ENCODE measurements around the gene EGFR. TPM values are rescaled to one million over a fixed set of nuclear protein-coding genes. Genes with fewer than 3 reads are reported as not detected.

The EGFR gene
- total and polyA plus RNA-seq, 2 donors (not counting 3 experiments of a cell fraction or from before 2014, with no cell fraction given), result 1.5 to 4.1 TPM

GRCh38 chr7:55251911-55252310 lies 233.1 kb downstream of the EGFR start:
- Histone ChIP-seq H4K20me1 (replicated peaks; ENCODE audit: control insufficient read depth, extremely low read depth, insufficient read depth, low read length) (no peaks in the 10 kb centered on the region), H3K9ac (replicated peaks; ENCODE audit: extremely low read depth, insufficient read depth, low read length) (no peak overlapping the region), H3K36me3 (ENCODE audit: control insufficient read depth in 2 of 2, extremely low read depth in 1 of 2, insufficient read depth in 2 of 2, low read length in 2 of 2) (no peaks in the 10 kb centered on the region), H3K4me2 (ENCODE audit: insufficient read depth, low read length) (no peak overlapping the region), H3K27ac (ENCODE audit: insufficient read depth, low read depth, low read length) (no peak overlapping the region), H3K4me1 (ENCODE audit: control insufficient read depth, extremely low read depth, insufficient read depth, low read length) (peaks cover 9% of the 10 kb centered on the region), H3K9me3 (replicated peaks; ENCODE audit: control insufficient read depth, insufficient read depth, low read length) (no peaks in the 10 kb centered on the region), H3K27me3 (ENCODE audit: control insufficient read depth in 2 of 2, insufficient read depth in 2 of 2, low read length in 2 of 2) (peaks cover 37 to 38% of the 10 kb centered on the region in 2 experiments), H3K9me1 (replicated peaks; ENCODE audit: control insufficient read depth, extremely low read depth, insufficient read depth, low read length) (no peaks in the 10 kb centered on the region), H3K4me3 (replicated peaks in 1 of 3; ENCODE audit: insufficient read depth in 1 of 3, low read depth in 1 of 3, low read length in 3 of 3) (no peak overlapping the region), H3K79me2 (ENCODE audit: control insufficient read depth, insufficient read depth, low read length) (no peaks in the 10 kb centered on the region), H2AFZ (ENCODE audit: low read depth, low read length) (no peak overlapping the region)
- intact Hi-C loops (cut with micrococcal nuclease) (no loop called here), dilution Hi-C loops (cut with MboI; ENCODE audit: extremely low pct_ligation_motif_present, low sequenced_read_pairs) (loop anchor here (10.0 kb wide), 1 partner anchor 477 kb away; no protein-coding TSS in a partner anchor)
- CTCF ChIA-PET, result interaction anchor here (1.0 to 6.0 kb wide), 7 partner anchors 13 to 476 kb away, joined by 3 to 406 read pairs (median 4); partner anchors contain the start of gene EGFR
- DNase-seq (ENCODE audit: low read depth, low spot score), result no peak
- FAIRE-seq, result no peak
- POLR2A ChIA-PET, result no interaction called here
- BruUV-seq (replicated peaks), result no TSS peak
- TF ChIP-seq GATA2 (IDR thresholded peaks at IDR 0.05; ENCODE audit: insufficient read depth, insufficient read length, low read depth, low read length) (no peak), FOS (IDR thresholded peaks at IDR 0.05; ENCODE audit: borderline replicate concordance, insufficient read depth, low read length) (no peak), POLR2A (IDR thresholded peaks at IDR 0.05; ENCODE audit: low read depth, low read length) (no peak), MAX (IDR thresholded peaks at IDR 0.05; ENCODE audit: insufficient read depth, insufficient read length) (no peak), CTCF (IDR thresholded peaks at IDR 0.05; ENCODE audit: extremely low read depth in 1 of 2, insufficient read depth in 1 of 2, low read depth in 1 of 2, low read length in 2 of 2) (no peak), EZH2 (IDR thresholded peaks at IDR 0.05; ENCODE audit: borderline replicate concordance, low read depth, low read length, severe bottlenecking) (no peak), JUN (IDR thresholded peaks at IDR 0.05; ENCODE audit: borderline replicate concordance, insufficient read depth, insufficient read length, low read depth) (no peak), POLR2AphosphoS5 (IDR thresholded peaks at IDR 0.05; ENCODE audit: insufficient read depth, low read depth, low read length) (no peak)

Measured in endothelial cell of umbilical vein (primary cell).